ENCODE data around the gene DUS2.
"Not testable (repeated sequence)": the region's sequence is repeated elsewhere in the genome, so short reads cannot be mapped to it uniquely, and the experiment has no call there.

Gene DUS2

DNA sequence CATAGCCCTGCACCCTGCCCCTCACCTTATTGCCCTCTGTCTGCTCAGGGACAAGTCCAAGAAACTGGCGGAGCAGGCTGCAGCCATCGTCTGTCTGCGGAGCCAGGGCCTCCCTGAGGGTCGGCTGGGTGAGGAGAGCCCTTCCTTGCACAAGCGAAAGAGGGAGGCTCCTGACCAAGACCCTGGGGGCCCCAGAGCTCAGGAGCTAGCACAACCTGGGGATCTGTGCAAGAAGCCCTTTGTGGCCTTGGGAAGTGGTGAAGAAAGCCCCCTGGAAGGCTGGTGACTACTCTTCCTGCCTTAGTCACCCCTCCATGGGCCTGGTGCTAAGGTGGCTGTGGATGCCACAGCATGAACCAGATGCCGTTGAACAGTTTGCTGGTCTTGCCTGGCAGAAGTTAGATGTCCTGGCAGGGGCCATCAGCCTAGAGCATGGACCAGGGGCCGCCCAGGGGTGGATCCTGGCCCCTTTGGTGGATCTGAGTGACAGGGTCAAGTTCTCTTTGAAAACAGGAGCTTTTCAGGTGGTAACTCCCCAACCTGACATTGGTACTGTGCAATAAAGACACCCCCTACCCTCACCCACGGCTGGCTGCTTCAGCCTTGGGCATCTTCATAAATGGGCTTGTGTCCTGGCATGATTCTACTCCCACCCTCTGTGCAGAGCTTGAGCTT lies 55.8 kb downstream of the DUS2 start:
- DNase-seq: no peak

DNA sequence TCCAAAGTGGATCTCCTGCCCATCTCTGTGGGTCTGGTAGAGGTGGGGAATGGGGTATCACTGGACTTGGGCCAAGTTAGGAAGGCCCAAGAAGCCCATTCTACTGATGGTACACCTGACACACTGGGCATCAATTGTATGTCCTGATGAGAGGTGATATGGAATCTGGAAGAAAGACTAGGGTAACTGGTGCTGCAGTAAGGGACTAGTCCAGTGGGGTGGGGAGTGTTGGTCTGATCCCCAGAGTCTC lies 56.2 kb downstream of the DUS2 start:
- DNase-seq: no peak

DNA sequence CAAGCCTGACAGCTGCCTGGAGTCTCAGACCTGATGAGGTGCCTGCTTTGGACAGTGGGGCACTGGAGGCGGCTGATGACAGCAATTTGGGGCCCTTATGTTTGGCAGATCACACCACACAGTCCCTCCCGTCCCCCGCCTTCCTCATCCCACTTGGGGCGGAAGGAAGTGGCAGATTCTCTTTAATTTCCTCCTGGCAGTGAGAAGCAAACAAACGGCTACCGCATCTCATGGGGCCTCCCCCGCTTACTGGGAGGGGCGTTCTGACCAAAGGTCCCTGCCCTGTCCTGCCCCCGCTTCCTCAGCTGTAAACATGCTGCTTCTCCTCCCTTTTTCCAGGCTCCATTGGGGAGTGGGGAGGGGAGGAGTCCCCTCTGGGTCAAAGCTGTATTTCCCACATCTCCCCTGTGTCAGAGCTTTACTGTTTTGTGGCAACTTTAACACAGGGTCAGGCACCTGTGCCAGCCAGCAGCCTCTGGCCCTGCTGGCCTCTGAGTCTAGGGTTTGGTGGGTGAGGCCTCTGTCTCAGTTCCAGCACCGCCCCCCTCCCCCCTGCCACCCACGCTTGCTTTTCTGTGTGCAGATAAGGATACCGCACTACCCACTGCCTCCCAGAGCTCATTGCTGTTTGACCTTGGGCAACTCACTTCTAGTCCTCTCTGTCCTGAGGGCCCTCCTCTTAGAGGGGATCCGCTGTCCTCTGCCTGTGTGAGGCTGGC lies 56.7 kb downstream of the DUS2 start:
- DNase-seq: no peak

DNA sequence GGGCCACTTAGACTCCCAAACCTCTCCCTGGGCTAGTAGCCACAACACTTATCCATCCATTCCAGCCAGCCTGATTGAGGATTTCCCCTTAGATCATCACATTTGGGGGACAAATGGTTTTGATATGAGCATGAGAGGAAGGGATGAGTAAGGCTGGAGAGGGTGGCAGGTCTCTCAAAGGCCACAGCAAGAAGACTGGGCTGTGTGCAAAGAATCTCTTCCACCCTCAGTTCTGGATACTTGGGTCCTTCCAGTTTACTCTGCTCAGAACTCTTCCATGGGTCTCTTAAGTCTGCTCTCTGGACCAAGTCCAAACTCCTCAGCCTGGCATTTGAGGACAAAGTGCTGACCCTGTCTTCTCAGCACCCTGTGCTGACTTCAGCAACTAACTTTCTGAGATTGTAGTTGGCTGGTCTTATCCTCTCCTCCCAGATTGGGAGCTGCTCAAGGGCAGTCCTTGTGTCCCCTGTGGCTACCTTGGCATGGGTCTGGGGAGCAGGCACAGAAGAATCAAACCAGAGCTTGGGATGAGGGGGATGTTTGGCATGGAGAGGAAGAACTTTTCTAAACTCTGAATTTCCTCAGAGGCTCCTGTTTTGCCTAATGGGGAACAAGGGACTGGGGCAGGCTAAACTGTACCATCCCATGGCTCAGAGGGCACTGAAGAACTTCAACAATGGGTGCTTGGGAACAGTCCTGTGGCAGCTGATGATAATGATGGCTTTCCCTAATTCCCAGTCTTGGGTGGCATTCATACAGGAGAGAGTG lies 59.0 kb downstream of the DUS2 start:
- DNase-seq: no peak

DNA sequence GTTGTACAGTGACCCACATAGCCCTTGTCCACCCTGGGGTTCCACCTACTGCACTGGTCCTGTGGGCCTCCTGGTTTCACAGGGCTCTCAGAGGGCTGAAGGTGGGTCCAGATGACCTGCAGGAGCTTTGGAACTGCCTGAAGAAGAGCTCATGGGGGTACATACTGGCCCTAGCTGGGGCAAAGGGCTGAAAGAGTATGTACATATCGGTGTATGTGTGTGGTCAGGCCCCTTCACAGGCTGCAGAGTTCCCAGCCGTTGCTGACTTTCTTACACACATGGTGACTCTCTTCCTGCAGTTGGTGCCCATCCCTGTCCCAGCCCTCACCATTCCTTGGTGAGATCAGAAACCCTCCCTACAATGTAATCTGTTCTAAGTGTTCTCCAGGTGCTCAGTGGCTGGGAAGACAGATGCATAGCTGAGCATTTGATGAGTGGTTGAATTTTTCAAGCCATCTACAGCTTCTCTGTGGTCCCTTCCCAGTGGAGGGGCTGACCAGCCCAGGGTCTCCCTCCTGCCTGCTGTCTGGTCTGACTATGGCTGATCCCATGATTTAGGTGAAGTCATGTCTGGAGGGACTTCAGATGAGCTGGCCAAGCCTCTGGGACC lies 59.6 kb downstream of the DUS2 start:
- no peak for DNase-seq

DNA sequence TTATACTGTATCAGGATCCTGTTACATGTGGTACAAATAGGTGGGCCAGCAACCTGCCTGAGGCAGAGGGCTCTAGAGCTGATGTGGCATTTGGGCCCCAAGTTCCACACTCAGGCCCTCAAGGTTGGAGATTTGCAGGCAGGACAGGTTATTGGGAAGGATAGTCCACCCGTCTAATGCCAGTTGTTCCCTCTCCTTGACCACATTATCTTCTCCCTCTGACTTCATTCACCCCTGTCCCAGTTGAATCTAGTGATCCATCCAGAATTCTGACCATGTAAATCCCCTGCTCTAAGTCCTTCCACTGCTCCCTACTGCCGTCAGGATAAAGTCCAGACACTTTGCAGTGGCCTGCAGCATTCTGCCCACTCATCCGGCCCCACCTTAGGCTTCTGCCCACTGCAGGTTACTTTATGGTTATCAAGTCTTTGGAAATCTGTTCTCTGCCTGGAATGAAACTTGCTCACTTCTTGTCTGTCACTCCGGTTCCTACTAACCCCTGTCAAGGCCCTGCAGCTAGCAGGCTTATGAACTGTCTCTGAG lies 60.2 kb downstream of the DUS2 start:
- no peak for DNase-seq

DNA sequence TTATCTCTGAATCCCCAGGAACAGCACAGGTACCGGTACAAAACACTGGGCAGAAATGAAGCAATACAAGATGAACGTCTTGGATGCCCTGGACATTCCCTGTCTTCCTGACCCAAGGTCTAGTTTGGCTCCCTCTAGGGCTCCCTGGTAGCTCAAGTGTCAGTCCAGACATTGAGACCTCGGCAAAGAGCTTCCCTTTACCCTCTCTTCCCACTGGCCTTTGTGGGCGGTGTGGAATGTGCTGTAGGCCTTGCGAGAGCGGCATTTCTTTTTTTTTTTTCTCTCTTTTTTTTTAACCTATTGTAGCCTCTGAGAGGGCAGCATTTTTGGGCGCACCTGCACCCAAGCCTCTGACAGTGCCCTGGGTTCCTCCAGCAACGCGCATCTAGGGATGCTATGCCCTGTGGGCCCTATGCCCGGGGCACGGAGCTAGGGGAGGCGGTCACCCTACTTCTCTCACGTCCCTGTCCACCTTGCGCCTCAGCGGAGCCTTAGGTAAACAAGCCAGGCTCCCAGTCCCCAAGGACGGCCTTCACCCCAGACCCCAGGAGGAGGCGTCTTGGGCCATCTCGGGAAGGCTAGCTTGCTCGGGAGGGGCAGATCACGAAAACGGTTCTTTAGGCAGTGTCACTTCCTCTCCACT lies 60.9 kb downstream of the DUS2 start:
- no peak for DNase-seq

DNA sequence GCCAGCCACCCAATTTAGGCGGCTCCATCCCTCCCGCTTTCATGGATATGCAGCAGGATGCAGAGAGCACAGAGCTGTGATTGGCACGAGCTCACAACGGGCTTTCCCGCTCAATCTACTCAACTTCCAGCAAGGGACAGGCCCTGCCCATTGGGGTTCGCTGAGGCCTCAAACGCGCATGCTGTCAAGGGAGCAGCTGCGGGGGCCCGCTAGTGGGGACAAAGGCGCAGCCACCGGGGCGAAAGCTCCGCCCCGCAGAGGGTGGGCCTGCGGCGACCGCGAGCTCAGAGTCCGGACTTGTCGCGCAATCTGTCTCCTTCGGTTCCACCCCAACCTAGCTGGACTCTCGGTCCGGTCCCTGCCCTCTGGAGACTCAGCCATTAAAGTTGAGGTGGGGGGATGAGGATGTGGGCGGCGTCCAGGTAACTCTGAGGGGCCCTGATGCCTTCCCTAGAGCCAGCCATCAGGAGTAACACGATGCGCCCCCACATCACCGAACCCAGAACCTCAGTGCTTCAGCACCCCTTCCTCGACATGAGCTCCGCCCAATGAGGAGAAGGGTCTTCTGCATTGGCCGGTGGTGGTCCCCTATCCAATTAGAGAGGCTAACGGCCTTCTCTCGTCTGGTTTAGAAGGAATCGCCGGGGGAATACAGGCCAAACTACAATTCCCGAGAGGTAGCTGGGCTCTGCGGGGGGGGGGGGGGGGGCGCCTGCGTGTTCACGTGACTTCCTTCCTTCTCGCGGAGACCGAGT lies 61.6 kb downstream of the DUS2 start:
- peak; percentile 26 for DNase-seq

DNA sequence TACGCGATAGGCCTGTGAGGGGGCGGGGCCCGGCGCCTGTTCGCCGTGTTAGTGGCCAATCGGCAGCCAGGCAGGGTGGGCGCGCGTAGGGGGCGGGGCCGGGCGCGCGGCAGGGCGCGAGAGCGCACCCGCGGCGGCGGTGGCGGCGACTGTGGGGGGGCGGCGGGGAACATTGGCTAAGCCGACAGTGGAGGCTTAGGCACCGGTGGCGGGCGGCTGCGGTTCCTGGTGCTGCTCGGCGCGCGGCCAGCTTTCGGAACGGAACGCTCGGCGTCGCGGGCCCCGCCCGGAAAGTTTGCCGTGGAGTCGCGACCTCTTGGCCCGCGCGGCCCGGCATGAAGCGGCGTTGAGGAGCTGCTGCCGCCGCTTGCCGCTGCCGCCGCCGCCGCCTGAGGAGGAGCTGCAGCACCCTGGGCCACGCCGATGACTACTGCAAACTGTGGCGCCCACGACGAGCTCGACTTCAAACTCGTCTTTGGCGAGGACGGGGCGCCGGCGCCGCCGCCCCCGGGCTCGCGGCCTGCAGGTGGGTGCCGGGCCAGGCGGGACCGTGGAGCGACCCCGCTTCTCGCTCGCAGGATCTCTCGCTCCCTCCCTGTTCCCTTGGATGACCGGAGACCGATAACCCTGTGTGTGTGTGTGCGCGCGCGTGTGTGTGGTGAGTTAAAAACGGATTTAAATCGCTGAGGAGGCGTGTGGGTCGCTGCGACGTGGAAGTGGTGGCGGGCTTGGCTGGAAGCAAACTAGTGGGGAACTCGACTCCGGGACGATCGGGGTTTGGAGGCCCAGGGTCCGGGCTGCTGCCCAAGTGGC lies 62.4 kb downstream of the DUS2 start, which contains the start of gene NFATC3:
TSS of gene NFATC3 (plus strand) at position 112 of the 813 bp plus-strand sequence. CDS start at position 424, 312 bp downstream.
- DNase-seq: peak; percentile 84

DNA sequence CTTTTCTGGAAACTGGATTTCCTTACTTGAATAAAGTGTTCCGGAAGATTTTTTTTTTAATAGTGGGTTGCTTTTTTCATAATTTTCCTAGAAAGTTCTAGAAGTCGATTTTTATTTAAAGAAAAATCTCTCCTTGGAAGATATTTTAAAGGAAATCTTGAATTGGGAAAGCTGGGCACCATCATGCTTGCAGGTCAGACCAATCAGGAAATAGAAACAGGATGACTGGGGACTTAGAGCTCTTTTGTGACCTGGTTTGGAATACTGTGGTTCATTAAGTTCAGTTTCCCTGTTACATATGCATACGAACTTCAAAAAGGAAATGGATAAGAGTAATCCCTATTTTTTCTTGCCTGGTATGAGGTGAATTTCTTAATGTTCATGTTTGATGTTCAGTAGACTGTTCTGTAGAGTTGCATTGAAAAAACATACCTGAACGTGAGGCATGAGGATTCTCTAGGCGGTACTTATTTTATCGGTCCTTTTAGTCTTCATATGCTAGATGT lies 63.3 kb downstream of the DUS2 start:
- DNase-seq: no peak

DNA sequence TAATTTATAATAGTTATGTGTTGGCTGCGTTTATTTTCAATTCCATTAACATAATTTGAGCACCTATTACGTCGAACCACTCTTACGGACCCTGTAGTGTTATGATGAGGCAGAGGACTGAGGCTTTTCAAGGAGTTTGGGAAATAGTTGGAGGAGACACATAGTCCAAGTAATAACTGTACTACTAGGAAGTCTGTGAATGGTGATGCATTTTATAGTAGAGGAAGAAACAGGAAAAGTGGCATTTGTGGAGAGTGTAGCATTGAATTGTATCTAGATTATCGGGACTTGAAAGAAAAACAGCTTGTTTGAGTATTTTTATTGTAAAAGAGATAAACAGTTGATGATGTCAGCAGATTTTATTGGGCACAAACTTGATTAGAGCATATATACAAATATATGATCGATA lies 63.8 kb downstream of the DUS2 start:
- DNase-seq: no peak

DNA sequence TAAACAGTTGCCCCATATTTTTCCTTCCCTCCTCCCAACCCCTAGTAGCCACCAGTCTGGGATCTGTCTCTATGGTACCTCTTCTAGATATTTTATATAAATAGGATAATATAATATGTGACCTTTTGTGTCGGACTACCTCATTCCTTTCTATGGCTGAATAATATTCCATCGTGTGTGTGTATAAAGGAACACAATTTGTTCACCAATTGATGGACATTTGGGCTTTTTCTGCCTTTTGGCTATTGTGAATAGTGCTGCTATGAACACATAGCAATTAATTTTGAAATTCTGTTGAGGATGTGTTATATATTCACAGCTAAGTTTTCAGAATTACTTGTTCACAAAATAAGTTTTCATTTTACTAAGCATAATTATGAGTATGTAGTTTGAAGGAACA lies 64.6 kb downstream of the DUS2 start:
- no peak for DNase-seq

DNA sequence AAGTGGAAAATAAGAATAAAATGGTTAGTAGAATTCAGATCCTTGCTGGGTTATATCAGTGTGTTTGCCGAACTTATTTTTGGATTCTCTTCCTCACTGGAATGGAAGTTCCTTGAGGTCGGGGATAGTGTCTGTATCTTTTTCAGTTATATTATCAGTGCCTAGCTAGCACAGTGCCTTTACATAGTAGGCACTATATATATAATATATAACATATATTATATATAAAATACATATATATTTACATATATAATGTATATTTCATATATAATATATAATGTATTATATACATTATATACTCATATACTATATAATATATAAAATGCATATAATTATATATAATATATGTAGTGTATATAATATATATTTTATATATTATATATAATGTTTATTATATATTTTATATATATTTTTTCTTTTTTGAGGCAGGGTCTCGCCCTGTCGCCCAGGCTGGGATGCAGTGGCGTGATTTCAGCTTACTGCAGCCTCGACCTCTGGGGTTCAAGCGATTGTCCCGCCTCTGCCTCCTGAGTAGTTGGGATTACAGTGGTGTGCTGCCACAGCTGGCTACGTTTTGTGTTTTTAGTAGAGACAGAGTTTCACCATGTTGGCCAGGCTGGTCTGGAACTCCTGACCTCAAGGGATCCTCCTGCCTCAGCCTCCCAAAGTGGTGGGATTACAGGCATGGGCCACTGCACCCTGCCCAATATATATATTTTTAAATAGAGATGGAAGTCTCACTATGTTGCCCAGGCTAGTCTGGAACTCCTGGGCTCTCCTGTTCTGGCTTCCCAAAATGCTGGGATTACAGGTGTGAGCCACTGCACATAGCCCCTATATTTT lies 65.3 kb downstream of the DUS2 start:
- DNase-seq: no peak

DNA sequence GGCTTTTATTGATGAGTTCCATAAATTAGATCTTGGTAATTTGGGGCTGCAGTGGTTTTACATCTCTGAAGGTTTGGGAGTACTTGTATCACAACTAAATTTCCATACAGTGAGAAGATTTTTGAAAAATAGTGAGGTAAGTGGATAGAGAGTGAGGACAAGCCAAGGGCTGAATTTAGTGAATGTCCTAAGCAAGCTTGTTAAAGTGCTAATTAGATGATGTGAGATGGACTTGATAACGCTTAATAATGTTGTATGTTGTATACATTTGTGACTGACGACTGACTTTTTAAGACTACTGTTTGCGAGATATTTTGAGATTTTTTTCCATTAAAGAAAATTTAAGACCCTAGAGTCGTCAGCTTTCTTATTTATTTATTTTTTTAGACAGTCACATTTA lies 66.0 kb downstream of the DUS2 start:
- no peak for DNase-seq

DNA sequence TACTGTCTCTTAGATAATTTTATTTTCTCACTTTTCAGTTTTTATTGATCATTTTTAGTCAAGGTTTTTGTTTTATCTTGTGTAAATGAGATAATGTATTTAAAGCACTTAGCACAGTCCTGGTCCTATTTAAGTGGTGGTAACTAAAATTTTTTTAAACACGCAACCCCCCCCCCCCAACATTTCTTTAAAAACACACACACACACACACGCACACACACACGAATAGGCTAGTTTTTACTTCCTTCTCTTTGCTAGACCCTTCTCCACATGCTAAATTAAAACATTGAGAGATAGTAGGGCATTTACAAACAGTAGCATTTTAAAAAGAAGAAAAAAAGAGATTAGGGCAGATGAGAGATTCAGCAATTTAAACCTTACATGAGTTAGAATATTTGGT lies 67.0 kb downstream of the DUS2 start:
- no peak for DNase-seq

DNA sequence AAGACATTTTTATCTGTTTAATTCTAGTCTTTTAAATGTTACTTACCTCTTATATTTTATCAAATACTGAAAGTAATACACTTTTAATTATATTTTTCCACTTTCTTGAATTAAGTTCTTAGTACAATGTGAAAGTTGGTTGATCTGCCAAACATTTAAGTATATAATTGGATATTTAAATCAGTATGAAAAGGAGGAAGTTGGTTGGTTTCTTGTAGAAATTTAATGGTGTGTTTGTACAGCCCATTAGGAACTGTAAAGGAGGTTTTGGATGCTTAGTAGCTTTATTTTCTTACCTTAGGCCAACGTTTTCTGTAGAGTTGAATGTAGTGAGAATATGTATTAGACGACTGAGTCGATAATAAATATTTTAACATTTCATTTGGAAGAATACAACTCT lies 67.4 kb downstream of the DUS2 start:
- DNase-seq: no peak

DNA sequence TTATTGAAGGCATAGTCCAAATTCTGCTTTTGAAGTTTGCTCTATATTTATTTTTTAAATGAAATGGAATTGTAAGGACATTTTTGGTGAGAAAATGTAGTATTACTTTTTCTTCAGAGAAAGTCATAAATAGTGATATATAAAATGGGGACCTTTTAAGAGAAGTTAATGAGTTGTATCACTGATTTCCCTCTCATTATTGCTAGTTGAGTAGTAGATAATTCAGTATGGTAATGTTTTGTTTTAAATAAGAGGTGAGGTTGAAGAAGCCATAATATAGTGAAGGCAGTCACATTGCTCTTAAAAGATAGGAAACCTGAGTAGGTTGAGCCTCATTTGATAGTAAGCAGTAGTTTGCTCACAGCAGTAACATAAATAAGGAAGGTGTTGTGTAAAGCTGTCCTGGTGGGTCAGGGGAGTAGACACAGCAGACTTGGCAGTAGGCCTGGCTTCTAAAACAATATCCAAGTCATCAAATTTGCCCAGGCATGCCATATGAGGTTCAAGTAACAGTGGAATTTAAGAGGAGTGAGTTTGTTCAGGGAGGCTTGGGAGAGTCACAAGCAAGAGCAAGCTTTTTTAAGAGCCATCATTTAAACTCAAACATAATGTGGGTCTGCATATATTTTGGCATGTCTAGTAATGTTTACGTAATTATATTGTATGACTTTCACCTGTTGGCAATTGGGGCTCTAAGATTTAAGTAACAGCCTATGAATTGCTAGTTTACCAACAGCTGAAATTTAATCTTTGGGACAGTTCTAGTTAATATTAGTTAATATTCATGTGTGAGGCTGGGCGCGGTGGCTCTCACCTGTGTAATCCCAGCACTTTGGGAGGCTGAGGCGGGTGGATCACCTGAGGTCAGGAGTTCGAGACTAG lies 68.5 kb downstream of the DUS2 start:
- peak; percentile 20 for DNase-seq

DNA sequence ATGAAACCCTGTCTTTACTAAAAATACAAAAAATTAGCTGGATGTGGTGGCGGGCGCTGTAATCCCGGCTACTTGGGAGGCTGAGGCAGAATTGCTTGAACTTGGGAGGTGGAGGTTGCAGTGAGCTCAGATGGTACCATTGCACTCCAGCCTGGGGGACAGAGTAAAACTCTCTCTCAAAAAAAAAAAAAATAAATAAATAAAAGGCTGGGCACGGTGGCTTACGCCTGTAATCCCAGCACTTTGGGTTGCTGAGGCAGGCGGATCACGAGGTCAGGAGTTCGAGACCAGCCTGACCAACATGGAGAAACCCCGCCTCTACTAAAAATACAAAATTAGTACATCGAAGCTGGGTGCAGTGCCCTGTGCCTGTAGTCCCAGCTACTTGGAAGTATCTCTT lies 69.2 kb downstream of the DUS2 start:
- DNase-seq: not testable (repeated sequence)
